Fibroblast of lung (primary cell): ENCODE measurements around the gene ST3GAL4. TPM values are rescaled to one million over a fixed set of nuclear protein-coding genes. Genes with fewer than 3 reads are reported as not detected.

Experiments used
- DNase-seq, 2 donors: peaks; one replicate each; pipeline versions ENCODE4 v3.0.0 to v3.0.0-alpha.2; 2010; ENCODE audit warnings: low read depth in 2 of 2
- H2AFZ ChIP-seq: 2 replicates; pipeline ENCODE4 v1.5.1; 2012; ENCODE audit warnings: low read length, control low read depth, inconsistent platforms
- H3K27ac ChIP-seq: 2 replicates; pipeline ENCODE4 v1.5.1; 2011; ENCODE audit warnings: low read length, control low read depth; ENCODE audit not compliant: insufficient read depth
- H3K27me3 ChIP-seq: 2 replicates; pipeline ENCODE4 v1.5.1; 2011; ENCODE audit warnings: mild to moderate bottlenecking, low read length; ENCODE audit not compliant: control insufficient read depth, insufficient read depth
- H3K36me3 ChIP-seq: 2 replicates; pipeline ENCODE4 v1.5.1; 2011; ENCODE audit warnings: low read length; ENCODE audit not compliant: control insufficient read depth, insufficient read depth
- H3K4me1 ChIP-seq: 2 replicates; pipeline ENCODE4 v1.5.1; 2011; ENCODE audit warnings: low read length; ENCODE audit not compliant: control insufficient read depth, insufficient read depth; ENCODE audit errors: extremely low read depth
- H3K4me2 ChIP-seq: 2 replicates; pipeline ENCODE4 v1.5.1; 2011; ENCODE audit warnings: low read length, control low read depth; ENCODE audit not compliant: insufficient read depth; ENCODE audit errors: extremely low read depth
- H3K4me3 ChIP-seq, 4 experiments: fragments of 200-600 bp in 1 of 4; sonication (generic) in 1 of 4; replicated peaks in 1 of 4; 2 replicates each; pipeline ENCODE4 v1.5.1; 2011 to 2016; ENCODE audit warnings: low read length in 4 of 4, low read depth in 3 of 4, mild to moderate bottlenecking in 3 of 4, control low read depth in 2 of 4, inconsistent platforms in 1 of 4, mixed read lengths in 1 of 4; ENCODE audit not compliant: insufficient read depth in 1 of 4; ENCODE audit errors: control extremely low read depth in 1 of 4
- H3K79me2 ChIP-seq: 2 replicates; pipeline ENCODE4 v1.5.1; 2012; ENCODE audit warnings: mild to moderate bottlenecking, low read length, inconsistent platforms; ENCODE audit not compliant: control insufficient read depth, insufficient read depth
- H3K9ac ChIP-seq: 2 replicates; pipeline ENCODE4 v1.5.1; 2011; ENCODE audit warnings: mild to moderate bottlenecking, low read length, control low read depth; ENCODE audit not compliant: insufficient read depth
- H3K9me3 ChIP-seq: 2 replicates; pipeline ENCODE4 v1.5.1; 2012; ENCODE audit warnings: low read depth, low read length; ENCODE audit not compliant: control insufficient read depth, insufficient read depth
- H4K20me1 ChIP-seq: 2 replicates; pipeline ENCODE4 v1.5.1; 2011; ENCODE audit warnings: low read length; ENCODE audit not compliant: control insufficient read depth, insufficient read depth; ENCODE audit errors: extremely low read depth
- CTCF ChIP-seq, 2 donors: IDR thresholded peaks in 1 of 2; conservative IDR thresholded peaks in 1 of 2; 1 replicate in 1 of 2; 2 replicates in 1 of 2; pipeline ENCODE4 v1.5.1; 2011 to 2012; ENCODE audit warnings: low read length in 2 of 2, control low read depth in 1 of 2, inconsistent platforms in 1 of 2, low read depth in 1 of 2, mild to moderate bottlenecking in 1 of 2
- EZH2 ChIP-seq: IDR thresholded peaks from 2 replicates; pipeline ENCODE4 v1.5.1; 2012; ENCODE audit warnings: low read length, control low read depth, mild to moderate bottlenecking; ENCODE audit errors: missing control alignments
- polyA plus RNA-seq, 2 donors: library from polyadenylated mRNA; depleted of rRNA in 1 of 2; stranded (reverse) in 1 of 2; unstranded in 1 of 2; fragments of >200 nt; gene quantifications; 2 replicates each; pipeline ENCODE4 v1.2.1, GENCODE V29; 2011 to 2012; ENCODE audit warnings: missing spikeins in 1 of 2
- total RNA-seq: library from RNA; depleted of rRNA; stranded (reverse); fragments of >200 nt; gene quantifications from 2 replicates; pipeline ENCODE4 v1.2.1, GENCODE V29; 2014

ST3GAL4 gene
- total and polyA plus RNA-seq, 2 donors (not counting 1 experiment from before 2014, with no cell fraction given), result 16.7 to 36.8 TPM

GRCh38 chr11:126450198-126450597, 94.7 kb downstream of the ST3GAL4 start:
- H3K79me2 ChIP-seq, result no peaks in the 10 kb centered on the region
- H3K4me3 ChIP-seq, result no peak overlapping the region
- no peaks in the 10 kb centered on the region for H3K4me1 ChIP-seq
- H3K9me3 ChIP-seq, result peaks cover 11% of the 10 kb centered on the region
- no peak for DNase-seq
- no peak overlapping the region for H3K4me2 ChIP-seq
- no peak overlapping the region for H3K27ac ChIP-seq
- H3K9ac ChIP-seq, result no peak overlapping the region
- no peaks in the 10 kb centered on the region for H4K20me1 ChIP-seq
- peaks cover 4% of the 10 kb centered on the region for H3K27me3 ChIP-seq
- H3K36me3 ChIP-seq, result no peaks in the 10 kb centered on the region
- TF ChIP-seq CTCF (conservative IDR thresholded peaks at IDR 0.05 in 1 of 2, IDR thresholded peaks at IDR 0.05 in 1 of 2; ENCODE audit: low read depth in 1 of 2, low read length in 2 of 2) (no peak), EZH2 (no peak)
- H2AFZ ChIP-seq, result no peak overlapping the region

GRCh38 chr11:126450806-126451205, 95.3 kb downstream of the ST3GAL4 start:
- H3K9me3 ChIP-seq, result peaks cover 11% of the 10 kb centered on the region
- no peaks in the 10 kb centered on the region for H3K79me2 ChIP-seq
- no peak overlapping the region for H3K9ac ChIP-seq
- H2AFZ ChIP-seq, result no peak overlapping the region
- no peak overlapping the region for H3K4me2 ChIP-seq
- no peak for DNase-seq
- H3K4me3 ChIP-seq, result no peak overlapping the region
- H3K4me1 ChIP-seq, result no peaks in the 10 kb centered on the region
- TF ChIP-seq CTCF (conservative IDR thresholded peaks at IDR 0.05 in 1 of 2, IDR thresholded peaks at IDR 0.05 in 1 of 2; ENCODE audit: low read depth in 1 of 2, low read length in 2 of 2) (no peak), EZH2 (no peak)
- H4K20me1 ChIP-seq, result no peaks in the 10 kb centered on the region
- H3K27ac ChIP-seq, result no peak overlapping the region
- peaks cover 4% of the 10 kb centered on the region for H3K27me3 ChIP-seq
- H3K36me3 ChIP-seq, result no peaks in the 10 kb centered on the region

GRCh38 chr11:126451211-126451802, 95.8 kb downstream of the ST3GAL4 start:
- Histone ChIP-seq H4K20me1 (no peaks in the 10 kb centered on the region), H3K9ac (no peak overlapping the region), H3K9me3 (peaks cover 11% of the 10 kb centered on the region), H3K4me3 (no peak overlapping the region), H3K4me1 (no peaks in the 10 kb centered on the region), H2AFZ (no peak overlapping the region), H3K79me2 (no peaks in the 10 kb centered on the region), H3K4me2 (no peak overlapping the region), H3K36me3 (no peaks in the 10 kb centered on the region), H3K27me3 (peaks cover 4% of the 10 kb centered on the region), H3K27ac (no peak overlapping the region)
- TF ChIP-seq CTCF (conservative IDR thresholded peaks at IDR 0.05 in 1 of 2, IDR thresholded peaks at IDR 0.05 in 1 of 2; ENCODE audit: low read depth in 1 of 2, low read length in 2 of 2) (no peak), EZH2 (no peak)
- no peak for DNase-seq
